ENCODE measurements around the gene NRAS. TPM values are rescaled to one million over a fixed set of nuclear protein-coding genes. Genes with fewer than 3 reads are reported as not detected.

Gene NRAS
- total and polyA plus RNA-seq, 2 experiments from 2014 or later = 38.7 to 70.7 TPM

DNA sequence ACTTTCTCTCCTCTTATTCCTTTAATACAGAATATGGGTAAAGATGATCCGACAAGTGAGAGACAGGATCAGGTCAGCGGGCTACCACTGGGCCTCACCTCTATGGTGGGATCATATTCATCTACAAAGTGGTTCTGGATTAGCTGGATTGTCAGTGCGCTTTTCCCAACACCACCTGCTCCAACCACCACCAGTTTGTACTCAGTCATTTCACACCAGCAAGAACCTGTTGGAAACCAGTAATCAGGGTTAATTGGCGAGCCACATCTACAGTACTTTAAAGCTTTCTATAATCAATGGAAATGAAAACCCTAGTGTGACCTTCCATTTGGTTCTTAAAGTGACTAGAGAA, 643 bp downstream of the NRAS start:
- Histone ChIP-seq H4K20me1 (ENCODE audit: insufficient read depth) (no peaks in the 10 kb centered on the region), H3F3A (ENCODE audit: insufficient read depth) (peaks cover 42% of the 10 kb centered on the region), H3K4me3 (peak overlapping the region; percentile 99), H2AFZ (peak overlapping the region; percentile 75), H3K9me3 (ENCODE audit: low read depth) (no peaks in the 10 kb centered on the region), H3K9me2 (ENCODE audit: insufficient read depth) (no peaks in the 10 kb centered on the region), H3K4me2 (ENCODE audit: unreplicated experiment) (peak overlapping the region; percentile 95), H3K4me1 (ENCODE audit: insufficient read depth) (peaks cover 23% of the 10 kb centered on the region), H3K27ac (peak overlapping the region; percentile 97), H3K9ac (peak overlapping the region; percentile 100), H3K36me3 (ENCODE audit: low read depth) (peaks cover 66% of the 10 kb centered on the region), H3K27me3 (replicated peaks; ENCODE audit: insufficient read depth) (no peaks in the 10 kb centered on the region), H3K79me2 (ENCODE audit: insufficient read depth) (peaks cover 64% of the 10 kb centered on the region)
- 4 to 6% methylated on average over 4 of the region's 4 CpGs for WGBS, 2 experiments (ENCODE audit: low coverage in 1 of 2, low lambda C conversion rate in 2 of 2, missing lambda C conversion rate in 2 of 2)
- TF ChIP-seq EZH2phosphoT487 (IDR thresholded peaks at IDR 0.05; ENCODE audit: insufficient read depth, low read depth) (no peak), EZH2 (IDR thresholded peaks at IDR 0.05; ENCODE audit: insufficient read depth, poor library complexity, severe bottlenecking) (no peak)
- DNase-seq = peak; percentile 36
- in situ Hi-C loops (cut with MboI) = no loop called here

DNA sequence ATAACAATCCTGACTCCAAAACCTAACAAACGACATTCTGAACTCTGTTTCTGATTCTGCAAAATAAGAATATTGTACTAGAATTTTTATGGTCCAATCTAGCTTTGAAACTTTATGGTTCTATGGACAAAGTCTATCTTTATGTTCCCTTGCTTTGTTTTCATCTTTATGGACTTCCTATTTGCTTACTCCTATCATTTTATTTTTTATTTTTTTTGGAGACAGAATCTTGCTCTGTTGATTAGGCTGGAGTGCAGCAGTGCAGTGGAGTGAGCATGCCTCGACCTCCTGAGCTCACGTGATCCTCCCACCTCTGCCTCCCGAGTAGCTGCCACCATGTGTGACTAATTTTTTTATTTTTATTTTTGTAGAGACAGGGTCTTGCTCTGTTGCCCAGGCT, 3.6 kb downstream of the NRAS start:
- Histone ChIP-seq H4K20me1 (ENCODE audit: insufficient read depth) (no peaks in the 10 kb centered on the region), H3K4me1 (ENCODE audit: insufficient read depth) (peaks cover 23% of the 10 kb centered on the region), H2AFZ (no peak overlapping the region), H3K4me3 (no peak overlapping the region), H3K27ac (no peak overlapping the region), H3F3A (ENCODE audit: insufficient read depth) (peaks cover 20% of the 10 kb centered on the region), H3K9ac (no peak overlapping the region), H3K36me3 (ENCODE audit: low read depth) (peaks cover 62% of the 10 kb centered on the region), H3K9me2 (ENCODE audit: insufficient read depth) (no peaks in the 10 kb centered on the region), H3K4me2 (ENCODE audit: unreplicated experiment) (no peak overlapping the region), H3K27me3 (replicated peaks; ENCODE audit: insufficient read depth) (no peaks in the 10 kb centered on the region), H3K9me3 (ENCODE audit: low read depth) (no peaks in the 10 kb centered on the region), H3K79me2 (ENCODE audit: insufficient read depth) (peaks cover 63% of the 10 kb centered on the region)
- 71 to 74% methylated on average over 4 of the region's 4 CpGs for WGBS, 2 experiments (ENCODE audit: low coverage in 1 of 2, low lambda C conversion rate in 2 of 2, missing lambda C conversion rate in 2 of 2)
- TF ChIP-seq EZH2 (IDR thresholded peaks at IDR 0.05; ENCODE audit: insufficient read depth, poor library complexity, severe bottlenecking) (no peak), EZH2phosphoT487 (IDR thresholded peaks at IDR 0.05; ENCODE audit: insufficient read depth, low read depth) (no peak)
- in situ Hi-C loops (cut with MboI) = no loop called here
- no peak for DNase-seq

DNA sequence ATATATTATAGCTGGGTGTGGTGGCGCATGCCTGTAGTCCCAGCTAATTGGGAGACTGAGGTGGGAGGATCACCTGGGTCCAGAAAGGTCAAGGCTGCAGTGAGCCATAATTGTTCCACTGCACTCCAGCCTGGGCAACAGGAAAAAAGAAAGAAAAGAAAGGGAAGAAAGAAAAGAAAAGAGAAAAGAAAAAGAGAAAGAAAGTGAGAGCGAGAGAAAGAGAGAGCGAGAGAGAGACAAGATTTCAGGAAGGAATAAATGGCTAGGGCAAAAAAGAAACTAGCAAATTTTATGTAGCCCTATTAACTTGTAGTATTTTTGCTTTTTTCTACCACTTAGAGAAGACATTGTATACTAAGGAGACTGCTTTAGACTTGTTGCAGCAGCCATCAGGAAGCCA, 6.2 kb downstream of the NRAS start:
- Histone ChIP-seq H3K9me2 (ENCODE audit: insufficient read depth) (no peaks in the 10 kb centered on the region), H3K4me3 (no peak overlapping the region), H2AFZ (no peak overlapping the region), H3K4me1 (ENCODE audit: insufficient read depth) (peaks cover 14% of the 10 kb centered on the region), H3K27me3 (replicated peaks; ENCODE audit: insufficient read depth) (no peaks in the 10 kb centered on the region), H4K20me1 (ENCODE audit: insufficient read depth) (no peaks in the 10 kb centered on the region), H3K36me3 (ENCODE audit: low read depth) (peaks cover 78% of the 10 kb centered on the region), H3K27ac (no peak overlapping the region), H3K9ac (no peak overlapping the region), H3K4me2 (ENCODE audit: unreplicated experiment) (no peak overlapping the region), H3F3A (ENCODE audit: insufficient read depth) (peaks cover 31% of the 10 kb centered on the region), H3K79me2 (ENCODE audit: insufficient read depth) (peaks cover 50% of the 10 kb centered on the region), H3K9me3 (ENCODE audit: low read depth) (no peaks in the 10 kb centered on the region)
- DNase-seq = no peak
- TF ChIP-seq EZH2 (IDR thresholded peaks at IDR 0.05; ENCODE audit: insufficient read depth, poor library complexity, severe bottlenecking) (no peak), EZH2phosphoT487 (IDR thresholded peaks at IDR 0.05; ENCODE audit: insufficient read depth, low read depth) (no peak)
- WGBS, 2 experiments (ENCODE audit: low coverage in 1 of 2, low lambda C conversion rate in 2 of 2, missing lambda C conversion rate in 2 of 2) = 92 to 96% methylated on average over 3 of the region's 3 CpGs
- in situ Hi-C loops (cut with MboI) = no loop called here

DNA sequence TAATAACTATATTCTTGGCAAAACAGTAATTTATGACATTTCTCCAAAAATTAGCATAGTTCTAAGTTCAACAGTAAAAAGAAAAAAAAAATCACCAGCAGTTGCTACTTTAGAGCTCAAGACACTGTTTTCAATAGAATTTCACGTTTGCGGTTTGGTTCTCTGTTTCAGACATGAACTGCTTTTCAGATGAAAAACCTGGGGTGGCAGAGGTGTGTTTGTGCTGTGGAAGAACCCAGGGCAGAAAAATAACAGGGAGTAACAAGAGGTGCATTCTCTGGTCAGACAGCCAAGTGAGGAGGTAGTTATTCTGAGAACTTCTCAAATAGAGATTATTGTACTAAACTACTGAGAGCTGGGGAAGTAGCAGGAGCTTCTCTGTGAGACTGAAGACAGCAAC, 9.0 kb downstream of the NRAS start:
- H3K9ac ChIP-seq = no peak overlapping the region
- in situ Hi-C loops (cut with MboI) = no loop called here
- peaks cover 53% of the 10 kb centered on the region for H3F3A ChIP-seq (ENCODE audit: insufficient read depth)

DNA sequence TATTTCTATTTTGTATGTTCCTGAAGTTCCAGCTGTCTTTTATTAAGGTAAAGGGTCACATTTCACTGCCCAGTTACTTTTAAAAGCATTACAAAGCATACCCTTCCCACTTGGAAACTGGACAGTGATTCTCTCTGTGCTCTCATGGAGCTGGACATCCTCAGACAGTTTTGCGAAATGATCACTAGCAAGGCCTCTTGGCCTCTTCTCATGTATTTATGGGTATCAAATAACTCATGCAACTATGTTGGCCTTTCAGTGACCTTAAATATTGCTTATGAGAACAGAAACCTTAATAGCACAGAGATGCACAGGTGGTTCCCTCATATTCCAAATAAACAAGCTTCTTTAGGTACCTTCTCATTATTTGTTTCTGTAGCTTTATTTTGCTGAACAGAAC, 13.3 kb downstream of the NRAS start:
- no peaks in the 10 kb centered on the region for H3K27me3 ChIP-seq (replicated peaks; ENCODE audit: insufficient read depth)
- in situ Hi-C loops (cut with MboI) = no loop called here
- peaks cover 13% of the 10 kb centered on the region for H3K4me1 ChIP-seq (ENCODE audit: insufficient read depth)
- no peaks in the 10 kb centered on the region for H4K20me1 ChIP-seq (ENCODE audit: insufficient read depth)
- H3K9me3 ChIP-seq (ENCODE audit: low read depth) = no peaks in the 10 kb centered on the region
- DNase-seq = no peak
- TF ChIP-seq EZH2phosphoT487 (IDR thresholded peaks at IDR 0.05; ENCODE audit: insufficient read depth, low read depth) = no peak
- TF ChIP-seq EZH2 (IDR thresholded peaks at IDR 0.05; ENCODE audit: insufficient read depth, poor library complexity, severe bottlenecking) = no peak
- no peaks in the 10 kb centered on the region for H3K9me2 ChIP-seq (ENCODE audit: insufficient read depth)
- H2AFZ ChIP-seq = no peak overlapping the region
- 65 to 80% methylated on average over 1 of the region's 1 CpG for WGBS, 2 experiments (ENCODE audit: low coverage in 1 of 2, low lambda C conversion rate in 2 of 2, missing lambda C conversion rate in 2 of 2)
- H3K27ac ChIP-seq = no peak overlapping the region
- H3K79me2 ChIP-seq (ENCODE audit: insufficient read depth) = no peaks in the 10 kb centered on the region
- no peak overlapping the region for H3K4me3 ChIP-seq
- H3F3A ChIP-seq (ENCODE audit: insufficient read depth) = peaks cover 62% of the 10 kb centered on the region
- no peak overlapping the region for H3K4me2 ChIP-seq (ENCODE audit: unreplicated experiment)
- H3K36me3 ChIP-seq (ENCODE audit: low read depth) = peaks cover 39% of the 10 kb centered on the region
- H3K9ac ChIP-seq = no peak overlapping the region

More for the DNA sequence above, 9.0 kb downstream of the NRAS start:
- no peak for DNase-seq
- Histone ChIP-seq H4K20me1 (ENCODE audit: insufficient read depth) (no peaks in the 10 kb centered on the region), H2AFZ (no peak overlapping the region), H3K4me3 (no peak overlapping the region), H3K4me1 (ENCODE audit: insufficient read depth) (no peaks in the 10 kb centered on the region), H3K27me3 (replicated peaks; ENCODE audit: insufficient read depth) (no peaks in the 10 kb centered on the region), H3K36me3 (ENCODE audit: low read depth) (peaks cover 73% of the 10 kb centered on the region), H3K4me2 (ENCODE audit: unreplicated experiment) (no peak overlapping the region), H3K9me2 (ENCODE audit: insufficient read depth) (no peaks in the 10 kb centered on the region), H3K79me2 (ENCODE audit: insufficient read depth) (peaks cover 22% of the 10 kb centered on the region), H3K27ac (no peak overlapping the region), H3K9me3 (ENCODE audit: low read depth) (no peaks in the 10 kb centered on the region)
- WGBS, 2 experiments (ENCODE audit: low coverage in 1 of 2, low lambda C conversion rate in 2 of 2, missing lambda C conversion rate in 2 of 2) = 98 to 99% methylated on average over 2 of the region's 2 CpGs
- TF ChIP-seq EZH2phosphoT487 (IDR thresholded peaks at IDR 0.05; ENCODE audit: insufficient read depth, low read depth) = no peak
- TF ChIP-seq EZH2 (IDR thresholded peaks at IDR 0.05; ENCODE audit: insufficient read depth, poor library complexity, severe bottlenecking) = no peak

Measured in GM23248 (cell line).